Stimulated activated naive CD8-positive, alpha-beta T cell treated with anti-CD3 and anti-CD28 coated beads, Interleukin-15, Interleukin-2, amounts not matched to agents 100 ng/mL and 50 ng/mL, for 24 hours (primary cell): ENCODE measurements around the gene ATL1.
"Not testable (repeated sequence)": the region's sequence is repeated elsewhere in the genome, so short reads cannot be mapped to it uniquely, and the experiment has no call there.

ENCODE experiments used
- H3K27ac Mint-ChIP-seq: one replicate; pipeline ENCODE4 v1.8.0; 2021; ENCODE audit warnings: mild to moderate bottlenecking, mixed read lengths
- H3K27me3 Mint-ChIP-seq: one replicate; pipeline ENCODE4 v1.8.0; 2021; ENCODE audit warnings: mixed read lengths
- H3K36me3 Mint-ChIP-seq: one replicate; pipeline ENCODE4 v1.8.0; 2021; ENCODE audit warnings: low read depth, mixed read lengths
- H3K4me1 Mint-ChIP-seq: one replicate; pipeline ENCODE4 v1.8.0; 2021; ENCODE audit warnings: low read depth, mixed read lengths
- H3K4me3 Mint-ChIP-seq: one replicate; pipeline ENCODE4 v1.8.0; 2021; ENCODE audit warnings: mild to moderate bottlenecking, mixed read lengths
- H3K9me3 Mint-ChIP-seq: one replicate; pipeline ENCODE4 v1.8.0; 2021; ENCODE audit warnings: mixed read lengths

Gene ATL1

GRCh38 chr14:50605766-50606165, 45.8 kb downstream of the ATL1 start:
- no peak overlapping the region for H3K27ac Mint-ChIP-seq
- H3K36me3 Mint-ChIP-seq: no peaks in the 10 kb centered on the region
- no peaks in the 10 kb centered on the region for H3K9me3 Mint-ChIP-seq
- no peak overlapping the region for H3K4me3 Mint-ChIP-seq
- peaks cover 6% of the 10 kb centered on the region for H3K4me1 Mint-ChIP-seq
- H3K27me3 Mint-ChIP-seq: no peaks in the 10 kb centered on the region

- no peaks in the 10 kb centered on the region for H3K27me3 Mint-ChIP-seq
- H3K9me3 Mint-ChIP-seq: no peaks in the 10 kb centered on the region
- H3K27ac Mint-ChIP-seq: no peak overlapping the region
- H3K36me3 Mint-ChIP-seq: no peaks in the 10 kb centered on the region
- H3K4me3 Mint-ChIP-seq: no peak overlapping the region
- H3K4me1 Mint-ChIP-seq: peaks cover 6% of the 10 kb centered on the region
Measured at GRCh38 chr14:50606468-50606867, 46.5 kb downstream of the ATL1 start.

GRCh38 chr14:50607181-50607580, 47.2 kb downstream of the ATL1 start:
- Mint-ChIP-seq H3K4me1 (peaks cover 6% of the 10 kb centered on the region), H3K36me3 (no peaks in the 10 kb centered on the region), H3K27ac (no peak overlapping the region), H3K4me3 (no peak overlapping the region), H3K9me3 (no peaks in the 10 kb centered on the region), H3K27me3 (no peaks in the 10 kb centered on the region)

GRCh38 chr14:50607761-50608160, 47.8 kb downstream of the ATL1 start:
- H3K36me3 Mint-ChIP-seq: no peaks in the 10 kb centered on the region
- H3K4me1 Mint-ChIP-seq: peaks cover 6% of the 10 kb centered on the region
- H3K27ac Mint-ChIP-seq: no peak overlapping the region
- H3K9me3 Mint-ChIP-seq: no peaks in the 10 kb centered on the region
- H3K27me3 Mint-ChIP-seq: no peaks in the 10 kb centered on the region
- H3K4me3 Mint-ChIP-seq: no peak overlapping the region

GRCh38 chr14:50608302-50608851, 48.4 kb downstream of the ATL1 start:
- H3K36me3 Mint-ChIP-seq: no peaks in the 10 kb centered on the region
- H3K4me1 Mint-ChIP-seq: peaks cover 6% of the 10 kb centered on the region
- H3K27me3 Mint-ChIP-seq: no peaks in the 10 kb centered on the region
- no peak overlapping the region for H3K4me3 Mint-ChIP-seq
- no peak overlapping the region for H3K27ac Mint-ChIP-seq
- no peaks in the 10 kb centered on the region for H3K9me3 Mint-ChIP-seq

GRCh38 chr14:50610465-50610864, 50.5 kb downstream of the ATL1 start:
- H3K4me3 Mint-ChIP-seq: no peak overlapping the region
- H3K27me3 Mint-ChIP-seq: no peaks in the 10 kb centered on the region
- no peak overlapping the region for H3K27ac Mint-ChIP-seq
- peaks cover 6% of the 10 kb centered on the region for H3K4me1 Mint-ChIP-seq
- no peaks in the 10 kb centered on the region for H3K9me3 Mint-ChIP-seq
- no peaks in the 10 kb centered on the region for H3K36me3 Mint-ChIP-seq

- no peaks in the 10 kb centered on the region for H3K4me1 Mint-ChIP-seq
- H3K4me3 Mint-ChIP-seq: no peak overlapping the region
- no peaks in the 10 kb centered on the region for H3K9me3 Mint-ChIP-seq
- H3K27ac Mint-ChIP-seq: no peak overlapping the region
- no peaks in the 10 kb centered on the region for H3K27me3 Mint-ChIP-seq
- H3K36me3 Mint-ChIP-seq: no peaks in the 10 kb centered on the region
Measured at GRCh38 chr14:50612806-50613205, 52.9 kb downstream of the ATL1 start.

- Mint-ChIP-seq H3K27me3 (no peaks in the 10 kb centered on the region), H3K27ac (no peak overlapping the region), H3K4me1 (no peaks in the 10 kb centered on the region), H3K36me3 (no peaks in the 10 kb centered on the region), H3K4me3 (no peak overlapping the region), H3K9me3 (no peaks in the 10 kb centered on the region)
Measured at GRCh38 chr14:50615056-50615455, 55.1 kb downstream of the ATL1 start.

- Mint-ChIP-seq H3K27me3 (no peaks in the 10 kb centered on the region), H3K4me3 (no peak overlapping the region), H3K27ac (no peak overlapping the region)
Measured at GRCh38 chr14:50615552-50615951, 55.6 kb downstream of the ATL1 start.

GRCh38 chr14:50616275-50616674, 56.3 kb downstream of the ATL1 start:
- Mint-ChIP-seq H3K4me3 (no peak overlapping the region), H3K9me3 (no peaks in the 10 kb centered on the region), H3K36me3 (no peaks in the 10 kb centered on the region), H3K27ac (no peak overlapping the region), H3K27me3 (no peaks in the 10 kb centered on the region), H3K4me1 (no peaks in the 10 kb centered on the region)

More at GRCh38 chr14:50615552-50615951, 55.6 kb downstream of the ATL1 start:
- Mint-ChIP-seq H3K4me1 (no peaks in the 10 kb centered on the region), H3K9me3 (no peaks in the 10 kb centered on the region), H3K36me3 (no peaks in the 10 kb centered on the region)

- H3K4me1 Mint-ChIP-seq: no peaks in the 10 kb centered on the region
- no peaks in the 10 kb centered on the region for H3K9me3 Mint-ChIP-seq
- H3K4me3 Mint-ChIP-seq: no peak overlapping the region
- H3K27ac Mint-ChIP-seq: no peak overlapping the region
- H3K27me3 Mint-ChIP-seq: no peaks in the 10 kb centered on the region
- H3K36me3 Mint-ChIP-seq: no peaks in the 10 kb centered on the region
Measured at GRCh38 chr14:50619569-50620141, 59.7 kb downstream of the ATL1 start.

- Mint-ChIP-seq H3K36me3 (no peaks in the 10 kb centered on the region), H3K27ac (no peak overlapping the region), H3K9me3 (no peaks in the 10 kb centered on the region), H3K4me3 (no peak overlapping the region), H3K4me1 (no peaks in the 10 kb centered on the region), H3K27me3 (no peaks in the 10 kb centered on the region)
Measured at GRCh38 chr14:50620341-50620740, 60.4 kb downstream of the ATL1 start.

GRCh38 chr14:50622978-50623377, 63.0 kb downstream of the ATL1 start:
- no peaks in the 10 kb centered on the region for H3K4me1 Mint-ChIP-seq
- no peak overlapping the region for H3K4me3 Mint-ChIP-seq
- H3K9me3 Mint-ChIP-seq: no peaks in the 10 kb centered on the region
- no peaks in the 10 kb centered on the region for H3K27me3 Mint-ChIP-seq
- no peaks in the 10 kb centered on the region for H3K36me3 Mint-ChIP-seq
- no peak overlapping the region for H3K27ac Mint-ChIP-seq

- Mint-ChIP-seq H3K4me3 (no peak overlapping the region), H3K4me1 (no peaks in the 10 kb centered on the region), H3K27me3 (no peaks in the 10 kb centered on the region), H3K27ac (no peak overlapping the region), H3K36me3 (no peaks in the 10 kb centered on the region), H3K9me3 (no peaks in the 10 kb centered on the region)
Measured at GRCh38 chr14:50624447-50624846, 64.5 kb downstream of the ATL1 start.

- not testable (repeated sequence) for H3K36me3 Mint-ChIP-seq, H3K27ac Mint-ChIP-seq, H3K4me1 Mint-ChIP-seq, H3K27me3 Mint-ChIP-seq, H3K9me3 Mint-ChIP-seq, H3K4me3 Mint-ChIP-seq
Measured at GRCh38 chr14:50624947-50625346, 65.0 kb downstream of the ATL1 start.

GRCh38 chr14:50631408-50631821, 71.5 kb downstream of the ATL1 start:
- H3K36me3 Mint-ChIP-seq: peaks cover 4% of the 10 kb centered on the region
- no peaks in the 10 kb centered on the region for H3K9me3 Mint-ChIP-seq
- no peaks in the 10 kb centered on the region for H3K4me1 Mint-ChIP-seq
- no peak overlapping the region for H3K4me3 Mint-ChIP-seq
- H3K27ac Mint-ChIP-seq: no peak overlapping the region
- H3K27me3 Mint-ChIP-seq: no peaks in the 10 kb centered on the region
